ENCODE measurements around the gene NCOA5.

The NCOA5 gene

GRCh38 chr20:46127396-46128010 is 37.7 kb upstream of the NCOA5 start:
- TF ChIP-seq CTCF (IDR thresholded peaks at IDR 0.05; ENCODE audit: control extremely low read depth, extremely low read depth, low read depth, missing control alignments) = no peak
- DNase-seq (ENCODE audit: extremely low spot score) = no peak
- ChIA-PET POLR2A (no interaction called here), CTCF (interaction anchor here (1.8 to 5.7 kb wide), 4 partner anchors 8 to 105 kb away, joined by 6 to 45 read pairs (median 24); partner anchors contain the start of gene CD40)

DNA sequence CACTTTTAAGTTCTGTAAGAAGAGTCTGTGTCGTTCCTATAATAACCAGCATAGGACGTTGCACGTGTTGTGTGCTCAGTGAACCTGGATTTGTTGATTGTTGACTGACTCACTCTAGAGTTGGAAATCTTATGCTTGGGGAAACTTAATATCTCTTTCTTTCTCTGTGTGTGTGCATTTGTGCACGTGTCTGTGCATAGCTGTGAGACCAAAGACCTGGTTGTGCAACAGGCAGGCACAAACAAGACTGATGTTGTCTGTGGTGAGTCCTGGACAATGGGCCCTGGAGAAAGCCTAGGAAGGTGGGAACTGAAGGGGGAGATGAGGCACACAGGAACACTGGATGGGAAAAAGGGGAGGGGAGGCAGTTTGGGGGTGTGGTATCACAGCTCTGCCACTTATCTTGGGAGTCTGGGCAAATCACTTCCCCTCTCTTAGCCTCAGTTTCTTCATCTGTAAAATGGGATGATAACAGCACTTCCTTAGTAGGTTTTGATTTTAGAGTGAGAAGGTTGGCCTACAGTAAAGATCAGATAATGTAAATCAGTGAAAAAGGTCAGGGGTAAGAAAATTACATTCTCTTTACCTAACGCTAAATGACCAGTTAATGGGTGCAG is 36.8 kb upstream of the NCOA5 start:
- ChIA-PET POLR2A (no interaction called here), CTCF (interaction anchor here (1.5 to 1.8 kb wide), 3 partner anchors 9 to 27 kb away, joined by 3 to 6 read pairs (median 4); no protein-coding TSS in a partner anchor)
- TF ChIP-seq CTCF (IDR thresholded peaks at IDR 0.05; ENCODE audit: control extremely low read depth, extremely low read depth, low read depth, missing control alignments) = no peak

DNA sequence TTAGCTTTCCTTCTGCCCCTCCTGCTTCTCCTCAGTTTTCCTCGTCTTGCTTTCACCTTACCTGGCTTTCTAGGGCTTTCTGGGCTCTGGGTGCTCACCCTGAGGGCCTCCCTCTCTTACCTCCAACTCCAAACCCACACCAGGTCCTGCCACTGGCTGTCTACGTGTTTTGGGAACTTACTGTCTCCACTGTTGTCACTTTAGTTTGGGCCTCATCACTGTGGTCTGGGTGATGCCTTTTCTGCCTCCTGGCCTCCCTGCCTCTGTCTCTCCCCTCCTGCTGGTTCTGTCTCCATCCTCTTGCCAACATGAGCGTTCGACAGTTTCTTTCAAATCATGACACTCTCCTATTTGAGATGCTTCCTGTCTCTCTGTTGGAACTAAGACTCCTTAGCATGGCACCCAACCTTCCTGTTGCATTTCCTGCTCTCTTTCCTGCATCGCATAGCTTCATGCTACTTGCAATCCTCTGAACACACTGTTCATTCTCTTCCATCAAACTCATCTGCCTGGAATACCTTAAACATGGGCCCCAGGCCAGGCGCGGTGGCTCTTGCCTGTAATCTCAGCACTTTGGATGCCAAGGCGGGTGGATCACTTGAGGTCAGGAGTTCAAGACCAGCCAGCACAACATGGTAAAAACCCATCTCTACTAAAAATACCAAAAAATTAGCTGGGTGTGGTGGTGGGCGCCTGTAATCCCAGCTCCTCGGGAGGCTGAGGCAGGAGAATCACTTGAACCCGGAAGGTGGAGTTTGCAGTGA is 33.9 kb upstream of the NCOA5 start:
- TF ChIP-seq CTCF (IDR thresholded peaks at IDR 0.05; ENCODE audit: control extremely low read depth, extremely low read depth, low read depth, missing control alignments) = no peak
- ChIA-PET CTCF (interaction anchor here (2.4 kb wide), 1 partner anchor 9 kb away, joined by 8 read pairs; no protein-coding TSS in a partner anchor), POLR2A (no interaction called here)
- no peak for DNase-seq (ENCODE audit: extremely low spot score)

More for the DNA sequence above, 36.8 kb upstream of the NCOA5 start:
- DNase-seq (ENCODE audit: extremely low spot score) = no peak

DNA sequence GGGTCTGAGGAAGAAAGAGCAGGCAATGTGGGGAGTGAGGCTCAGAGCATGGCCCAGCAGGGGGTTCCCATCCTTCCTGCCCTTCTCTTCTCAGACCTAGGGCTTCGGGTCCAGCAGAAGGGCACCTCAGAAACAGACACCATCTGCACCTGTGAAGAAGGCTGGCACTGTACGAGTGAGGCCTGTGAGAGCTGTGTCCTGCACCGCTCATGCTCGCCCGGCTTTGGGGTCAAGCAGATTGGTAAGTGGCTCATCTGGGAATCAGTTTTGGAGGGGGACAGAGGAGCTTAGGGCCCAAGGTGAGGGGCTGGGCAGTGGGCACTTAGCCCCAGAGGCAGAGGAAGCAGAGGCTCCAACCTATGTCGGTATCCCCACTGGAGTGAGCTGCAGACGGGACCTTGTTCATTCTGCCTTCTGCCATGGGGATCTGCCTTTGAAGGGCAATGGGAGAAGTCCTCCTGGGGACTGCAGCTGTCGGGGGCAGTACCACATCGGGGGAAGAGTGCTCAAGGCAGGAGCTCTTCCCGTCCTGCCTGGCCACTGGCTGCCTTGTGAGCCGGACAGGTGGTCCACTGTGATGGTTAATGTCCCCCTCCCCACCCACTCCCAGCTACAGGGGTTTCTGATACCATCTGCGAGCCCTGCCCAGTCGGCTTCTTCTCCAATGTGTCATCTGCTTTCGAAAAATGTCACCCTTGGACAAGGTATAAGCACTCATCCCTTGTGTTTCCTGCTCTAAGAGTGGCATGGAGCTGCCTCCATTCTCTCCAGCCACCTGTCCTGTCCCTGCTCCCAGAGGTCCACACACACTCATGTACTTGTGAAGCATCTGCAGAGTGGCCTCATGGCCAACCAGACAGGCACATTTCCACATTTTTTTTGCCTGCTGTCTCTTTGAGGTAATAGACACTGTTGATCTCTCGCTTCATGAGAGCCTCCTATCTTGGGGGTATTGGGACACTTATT is 33.0 kb upstream of the NCOA5 start:
- no peak for TF ChIP-seq CTCF (IDR thresholded peaks at IDR 0.05; ENCODE audit: control extremely low read depth, extremely low read depth, low read depth, missing control alignments)
- no peak for DNase-seq (ENCODE audit: extremely low spot score)
- CTCF ChIA-PET = interaction anchor here (2.4 kb wide), 1 partner anchor 10 kb away, joined by 8 read pairs; no protein-coding TSS in a partner anchor
- POLR2A ChIA-PET = no interaction called here

GRCh38 chr20:46122071-46122470 is 32.3 kb upstream of the NCOA5 start:
- ChIA-PET POLR2A (no interaction called here), CTCF (interaction anchor here (2.4 kb wide), 1 partner anchor 10 kb away, joined by 8 read pairs; no protein-coding TSS in a partner anchor)
- DNase-seq (ENCODE audit: extremely low spot score) = no peak
- no peak for TF ChIP-seq CTCF (IDR thresholded peaks at IDR 0.05; ENCODE audit: control extremely low read depth, extremely low read depth, low read depth, missing control alignments)
